ENCODE results near the gene SRSF4.
"Not testable (repeated sequence)": the region's sequence is repeated elsewhere in the genome, so short reads cannot be mapped to it uniquely, and the experiment has no call there.

Gene SRSF4

DNA sequence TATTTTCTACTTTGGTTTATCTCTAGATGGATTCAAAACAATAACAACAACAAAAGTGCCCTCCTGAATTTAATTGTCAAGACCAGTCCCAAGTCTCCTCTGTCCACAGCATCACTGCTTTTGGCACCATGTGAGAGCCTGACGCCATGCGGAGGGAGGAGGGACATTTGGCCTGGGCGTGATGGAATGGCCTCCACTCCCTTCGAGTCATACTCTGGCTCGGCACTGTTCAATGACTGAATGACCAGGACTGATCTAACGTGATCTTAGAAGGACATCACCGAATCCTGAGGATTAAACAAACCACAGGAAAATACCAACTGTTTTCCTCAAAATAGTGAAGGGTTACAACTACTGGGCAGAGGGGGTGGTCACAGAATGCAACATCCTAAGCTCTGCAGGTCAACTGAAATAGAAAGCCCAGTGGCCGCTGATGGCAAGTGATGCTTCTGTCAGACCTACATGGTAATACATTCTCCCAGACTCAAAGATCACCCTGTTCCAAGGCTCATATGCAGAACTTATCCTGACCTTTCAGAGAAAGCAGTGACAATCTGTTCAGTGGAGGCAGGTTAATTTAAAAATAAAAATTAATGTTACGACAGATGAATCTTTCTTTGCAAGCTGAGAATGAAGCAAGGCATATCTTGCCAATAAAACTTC lies 19.1 kb downstream of the SRSF4 start:
- FAIRE-seq: no peak

- no peak for FAIRE-seq
Measured at GRCh38 chr1:29162025-29162424, 19.7 kb downstream of the SRSF4 start.

- FAIRE-seq: no peak
Measured at GRCh38 chr1:29159773-29160172, 21.9 kb downstream of the SRSF4 start.

- FAIRE-seq: no peak
Measured at GRCh38 chr1:29157269-29157601, 24.5 kb downstream of the SRSF4 start.

DNA sequence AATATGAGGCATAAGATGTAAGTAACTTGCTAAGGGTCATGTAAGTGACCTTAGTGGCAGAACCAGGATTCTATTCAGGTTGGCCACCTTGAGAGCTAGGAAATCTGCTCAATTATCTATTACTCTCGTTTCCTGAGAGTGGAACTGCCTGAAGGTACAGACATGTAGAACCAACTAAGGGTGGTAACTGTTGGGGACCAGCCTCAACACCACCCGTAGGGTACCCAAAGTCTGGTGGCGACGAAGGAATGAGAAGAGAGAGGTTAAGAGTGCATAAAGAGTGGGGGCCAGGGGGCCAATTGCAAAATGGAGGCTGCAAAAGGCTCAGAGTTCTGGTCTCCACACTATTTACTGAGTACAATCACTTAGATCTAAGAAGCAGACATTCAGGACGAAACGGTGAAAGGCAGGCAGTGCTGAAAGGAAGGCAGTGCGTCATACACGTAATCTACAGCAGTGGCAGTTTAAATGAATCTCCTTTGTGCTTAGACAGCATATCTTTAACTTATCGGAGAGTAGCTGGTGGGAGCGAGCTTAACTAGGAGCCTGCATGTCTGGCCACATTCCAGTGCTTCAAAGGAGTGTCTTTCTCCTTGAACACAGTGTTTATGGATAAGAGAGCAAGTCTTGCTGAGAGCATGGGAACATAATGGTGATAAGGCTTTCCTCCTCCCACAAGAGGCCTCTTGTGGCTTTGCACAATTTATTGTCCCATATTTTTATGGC lies 25.0 kb downstream of the SRSF4 start:
- FAIRE-seq: no peak

- FAIRE-seq: no peak
Measured at GRCh38 chr1:29152046-29152805, 29.5 kb downstream of the SRSF4 start.

GRCh38 chr1:29150346-29150745 lies 31.4 kb downstream of the SRSF4 start:
- not testable (repeated sequence) for FAIRE-seq

DNA sequence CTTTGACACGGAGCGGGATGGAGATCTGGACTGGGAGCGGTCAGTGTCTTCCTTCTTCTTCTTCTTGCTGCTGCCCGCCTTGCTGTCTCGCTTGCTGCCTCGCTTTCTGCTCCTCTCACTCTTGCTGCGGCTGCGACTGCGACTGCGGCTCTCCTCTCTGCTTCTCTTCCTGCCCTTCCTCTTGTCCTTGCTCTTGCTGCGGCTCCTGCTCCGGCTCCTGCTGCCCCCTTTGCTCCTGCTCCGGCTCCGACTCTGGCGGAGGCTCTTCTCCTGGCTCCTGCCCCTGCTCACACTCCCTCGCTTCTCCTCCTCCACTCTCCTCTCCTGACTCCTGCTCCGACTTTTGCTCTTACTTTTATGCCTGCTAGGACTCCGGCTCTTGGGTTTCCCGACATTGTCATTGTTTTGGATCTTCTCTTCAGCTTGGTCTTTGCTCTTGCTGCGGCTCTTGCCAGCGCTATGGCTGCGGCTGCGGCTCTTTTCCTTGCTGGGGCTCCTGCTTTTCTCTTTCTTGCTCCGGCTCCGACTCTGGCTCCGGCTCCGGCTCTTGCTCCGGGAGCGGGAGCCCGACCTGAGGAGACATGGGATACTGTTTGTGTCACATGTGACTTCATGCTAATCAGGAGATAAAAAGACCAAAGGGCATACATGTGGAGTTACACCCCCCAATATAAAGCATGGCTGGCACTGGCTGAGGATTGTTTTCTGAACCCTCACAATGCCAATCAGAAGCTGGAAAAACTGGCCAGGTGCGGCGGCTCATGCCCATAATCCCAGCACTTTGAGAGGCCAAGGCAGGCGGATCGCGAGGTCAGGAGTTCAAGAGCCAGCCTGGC lies 32.8 kb downstream of the SRSF4 start:
- FAIRE-seq: no peak

DNA sequence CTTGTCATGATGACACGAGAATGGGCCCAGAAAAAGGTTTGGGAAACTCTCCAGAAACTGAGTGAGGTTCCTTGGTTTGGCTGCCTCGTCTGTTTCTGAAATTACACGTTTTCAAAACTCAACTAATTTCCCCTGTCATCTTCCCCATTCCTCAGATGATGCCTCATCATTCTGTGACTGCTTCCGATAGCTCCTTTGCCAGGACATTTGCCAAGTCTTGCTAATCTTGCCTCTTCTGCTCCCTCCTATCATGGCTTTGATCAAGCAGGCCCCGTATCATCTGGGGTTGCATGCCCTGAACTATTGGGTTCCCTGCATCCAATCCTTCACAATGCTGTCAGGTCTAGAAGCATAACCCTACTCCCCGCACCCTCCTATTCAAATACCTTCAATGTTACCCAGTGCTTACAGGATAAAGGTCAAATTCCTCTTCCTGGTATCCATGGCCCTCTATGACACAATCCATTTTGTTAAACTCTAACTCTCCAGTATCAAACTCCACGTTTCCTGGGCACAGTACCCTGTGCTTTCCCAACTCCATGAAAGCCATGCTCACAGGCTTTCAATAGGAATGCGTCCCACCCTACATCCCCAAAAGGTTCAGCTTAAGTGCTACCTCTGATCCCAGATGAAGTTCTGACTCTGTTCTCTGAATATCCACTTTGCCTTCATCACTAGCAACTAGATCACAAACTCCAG lies 35.8 kb downstream of the SRSF4 start:
- no peak for FAIRE-seq

GRCh38 chr1:29144178-29144577 lies 37.5 kb downstream of the SRSF4 start:
- no peak for FAIRE-seq

DNA sequence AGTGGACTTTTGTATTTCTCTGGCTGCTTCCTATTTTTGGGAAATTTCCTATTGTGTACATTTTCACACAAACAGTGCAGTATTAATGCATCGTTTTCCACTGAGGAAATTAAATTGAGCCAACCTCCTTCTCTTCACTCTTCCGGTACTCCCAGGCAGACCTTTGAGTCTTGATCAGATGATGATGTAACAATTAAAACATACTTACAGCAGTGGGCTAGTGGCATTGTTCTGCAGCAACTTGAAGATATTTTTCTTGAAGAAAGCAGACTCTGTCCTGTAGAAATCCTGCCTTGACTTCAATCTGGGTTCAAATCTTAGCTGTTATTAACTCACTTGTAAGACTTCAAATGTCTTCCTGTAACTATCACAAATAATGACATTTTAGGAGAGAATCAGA lies 39.0 kb downstream of the SRSF4 start:
- no peak for FAIRE-seq

DNA sequence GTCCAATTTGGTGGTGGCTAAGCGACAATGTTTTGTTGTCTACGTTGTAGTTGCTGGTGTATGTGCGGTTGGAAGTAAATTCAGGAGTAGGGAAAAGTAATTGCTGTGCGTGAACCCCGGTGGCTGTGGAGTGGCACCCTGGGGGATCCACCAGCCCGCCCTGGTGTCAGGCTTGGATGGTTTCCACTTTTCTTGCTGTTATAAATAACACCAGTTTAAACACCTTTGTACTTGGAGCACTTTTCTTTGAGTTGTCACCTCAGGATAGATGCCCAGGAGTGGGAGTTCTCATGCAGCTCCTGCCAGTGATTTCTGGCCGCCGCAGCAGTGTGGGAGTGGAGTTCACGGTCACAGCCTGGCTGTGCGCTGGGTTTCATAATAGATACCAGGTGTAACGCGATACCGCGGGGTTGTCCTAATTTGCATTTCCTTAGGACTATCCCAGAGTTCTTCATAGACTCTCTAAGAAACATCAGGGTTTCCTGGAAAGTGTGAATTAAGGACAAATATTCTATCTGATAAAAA lies 45.2 kb downstream of the SRSF4 start:
- FAIRE-seq: no peak

DNA sequence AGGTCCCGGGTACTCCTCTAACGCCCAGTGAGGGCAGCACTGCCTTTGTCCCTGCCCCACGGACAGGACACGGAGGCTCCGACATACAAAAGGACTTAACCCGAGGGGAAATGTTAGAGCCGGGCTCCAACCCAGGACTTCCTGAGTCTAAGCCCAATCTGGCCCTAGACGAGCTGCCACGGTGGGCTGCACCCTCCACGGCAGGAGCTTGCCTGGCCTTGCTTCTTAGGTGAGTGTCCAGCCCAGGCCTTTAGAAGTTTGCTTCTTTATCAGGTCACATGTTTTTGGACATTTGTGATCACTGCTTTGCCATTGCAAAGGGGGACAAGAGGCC lies 47.0 kb downstream of the SRSF4 start:
- FAIRE-seq: no peak

DNA sequence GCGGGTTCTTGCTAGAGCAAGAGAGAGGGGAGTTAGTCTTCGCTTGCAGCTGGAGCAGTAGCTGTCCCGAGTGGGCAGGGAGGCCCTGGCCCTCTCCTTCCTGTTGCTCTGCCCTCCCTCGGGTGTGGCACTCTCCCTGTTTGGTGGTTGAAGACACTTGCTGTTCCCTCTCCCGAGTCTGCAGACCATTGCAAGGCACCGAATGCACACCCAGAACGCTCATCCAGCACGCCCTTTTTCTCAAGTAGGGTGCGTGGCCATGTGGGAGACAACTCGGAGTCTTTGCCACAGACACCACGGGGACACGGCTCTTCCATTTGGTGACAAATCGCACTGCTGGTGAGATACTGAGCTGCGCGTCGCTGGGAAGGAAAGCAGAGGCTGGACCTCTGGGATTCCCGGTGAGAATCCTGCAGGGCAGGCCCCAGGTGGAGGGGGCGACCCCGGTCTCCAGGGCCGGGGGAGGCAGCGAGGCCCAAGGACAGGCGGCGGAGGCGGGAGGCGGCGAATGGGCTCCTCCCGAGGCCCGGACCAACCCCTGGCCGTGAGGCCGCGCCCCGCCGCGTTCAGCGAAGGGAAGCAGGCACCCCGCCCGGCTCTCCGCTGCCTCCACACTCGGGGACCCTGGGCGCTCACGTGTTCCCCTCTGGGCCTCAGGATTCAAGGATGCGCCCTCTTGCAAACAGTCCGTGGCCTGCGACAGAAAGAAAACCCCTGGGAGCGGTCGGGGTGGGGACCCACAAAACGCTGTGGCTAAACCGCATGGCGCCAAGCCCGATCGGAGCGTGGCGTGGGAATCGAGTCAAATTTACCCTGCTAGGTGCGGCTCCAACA lies 47.6 kb downstream of the SRSF4 start:
- no peak for FAIRE-seq

- not testable (repeated sequence) for FAIRE-seq
Measured at GRCh38 chr1:29131056-29131455, 50.6 kb downstream of the SRSF4 start.

DNA sequence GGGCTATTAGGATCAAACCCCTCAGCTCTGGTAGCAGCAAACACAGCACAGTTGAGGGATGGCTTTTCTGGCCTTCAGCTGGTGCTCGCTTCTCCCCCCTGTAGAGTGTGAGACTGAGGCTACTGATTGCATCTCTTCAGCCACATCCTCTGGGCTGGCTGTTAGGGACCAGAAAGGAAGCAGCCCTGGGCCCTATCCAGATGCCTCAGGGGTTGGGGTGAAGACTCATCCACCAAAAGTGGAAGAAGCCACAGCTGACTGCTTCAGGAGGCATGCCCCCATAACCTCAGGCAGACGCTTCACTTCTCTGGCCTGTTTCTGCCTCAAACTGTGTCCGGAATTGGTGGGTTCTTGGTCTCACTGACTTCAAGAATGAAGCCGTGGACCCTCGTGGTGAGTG lies 51.8 kb downstream of the SRSF4 start:
- no peak for FAIRE-seq

DNA sequence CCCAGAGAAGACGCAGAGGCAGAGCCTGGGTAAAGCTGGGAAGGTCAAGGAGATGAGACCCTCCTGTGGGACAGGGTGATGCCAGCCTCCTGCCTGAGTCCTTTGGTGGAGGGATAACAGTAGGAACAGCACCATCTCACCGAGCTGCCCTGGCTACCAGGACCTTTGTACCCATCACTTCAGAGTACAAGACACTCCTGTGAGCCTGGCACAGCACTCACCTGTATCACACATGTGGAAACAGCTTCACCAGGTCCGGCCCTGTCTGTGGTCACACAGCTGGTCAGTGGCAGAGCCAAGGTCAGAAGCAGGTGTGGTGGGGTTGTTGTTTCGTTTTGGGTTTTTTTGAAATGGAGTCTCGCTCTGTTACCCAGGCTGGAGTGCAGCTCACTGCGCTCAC lies 53.0 kb downstream of the SRSF4 start:
- FAIRE-seq: no peak

GRCh38 chr1:29126198-29126597 lies 55.5 kb downstream of the SRSF4 start:
- FAIRE-seq: no peak

GRCh38 chr1:29125788-29126187 lies 55.9 kb downstream of the SRSF4 start:
- FAIRE-seq: no peak

- FAIRE-seq: no peak
Measured at GRCh38 chr1:29125237-29125641, 56.5 kb downstream of the SRSF4 start.
